ENCODE results near the gene CDCA7. TPM values are rescaled to one million over a fixed set of nuclear protein-coding genes. Genes with fewer than 3 reads are reported as not detected.

The CDCA7 gene
- polyA plus RNA-seq, 1 of the 3 experiments (the other 2 are of a cell fraction): 19.1 TPM

DNA sequence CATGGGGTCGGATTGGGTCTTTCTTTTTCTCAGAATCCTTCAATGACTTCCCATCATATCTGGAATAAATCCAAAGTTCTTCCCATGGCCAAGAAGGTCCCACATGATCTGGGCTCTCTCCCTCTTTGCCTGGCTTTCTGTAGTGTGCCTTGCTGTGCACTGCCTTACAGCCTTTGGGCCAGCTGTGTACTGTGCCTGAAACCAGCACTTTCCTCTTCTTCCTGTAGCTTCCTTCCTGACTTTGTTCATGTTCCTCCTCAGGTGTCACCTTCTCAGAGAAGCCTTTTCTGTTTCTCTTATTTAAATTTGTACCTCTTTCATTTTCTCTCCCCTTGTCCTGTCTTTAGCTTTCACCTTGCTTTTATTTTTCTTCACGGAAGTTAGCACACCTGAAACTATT is 4.3 kb upstream of the CDCA7 start:
- WGBS (ENCODE audit: low lambda C conversion rate): 75% methylated on average over 2 of the region's 2 CpGs
- POLR2A ChIA-PET: no interaction called here
- Histone ChIP-seq H3F3A (replicated peaks; ENCODE audit: insufficient read depth) (no peaks in the 10 kb centered on the region), H3K27ac (ENCODE audit: low read depth in 2 of 2, low read length in 1 of 2) (no peak overlapping the region), H3K9ac (no peak overlapping the region), H3K9me3 (no peaks in the 10 kb centered on the region), H3K36me3 (replicated peaks in 1 of 2; ENCODE audit: control insufficient read depth in 1 of 2, insufficient read depth in 2 of 2, low read length in 1 of 2) (no peaks in the 10 kb centered on the region), H3K79me2 (ENCODE audit: insufficient read depth) (no peaks in the 10 kb centered on the region), H3K4me1 (ENCODE audit: control insufficient read depth in 1 of 2, insufficient read depth in 2 of 2, low read depth in 1 of 2, low read length in 1 of 2) (no peaks in the 10 kb centered on the region; a peak in 1 of 4 replicates), H3K4me3 (ENCODE audit: low read depth in 2 of 2, low read length in 1 of 2) (no peak overlapping the region), H2AFZ (ENCODE audit: low read depth) (no peak overlapping the region), H3K27me3 (ENCODE audit: insufficient read depth) (no peaks in the 10 kb centered on the region; the same call in 1 of the 2 replicates), H4K20me1 (ENCODE audit: insufficient read depth) (no peaks in the 10 kb centered on the region), H3K9me2 (no peaks in the 10 kb centered on the region), H3K4me2 (no peak overlapping the region)
- TF ChIP-seq TAF1 (IDR thresholded peaks at IDR 0.05; ENCODE audit: borderline replicate concordance, low read depth, low read length) (no peak), FOSL2 (IDR thresholded peaks at IDR 0.05; ENCODE audit: borderline replicate concordance, low read depth) (no peak), RFX5 (IDR thresholded peaks at IDR 0.05; ENCODE audit: low read length) (no peak), CHD2 (IDR thresholded peaks at IDR 0.05; ENCODE audit: low read length, partially characterized antibody) (no peak), SIN3A (IDR thresholded peaks at IDR 0.05; ENCODE audit: borderline replicate concordance, low read depth, low read length) (no peak), NRF1 (IDR thresholded peaks at IDR 0.05; ENCODE audit: low read depth, low read length) (no peak), EZH2phosphoT487 (IDR thresholded peaks at IDR 0.05; ENCODE audit: borderline replicate concordance, low read depth) (no peak), ELF1 (IDR thresholded peaks at IDR 0.05) (no peak), NFIC (IDR thresholded peaks at IDR 0.05; ENCODE audit: borderline replicate concordance) (no peak), FOXJ3 (CRISPR knock-in tag; IDR thresholded peaks at IDR 0.05) (no peak), MXI1 (IDR thresholded peaks at IDR 0.05; ENCODE audit: low read depth, low read length) (no peak), FOXM1 (IDR thresholded peaks at IDR 0.05; ENCODE audit: low read depth) (no peak), GATA2 (CRISPR knock-in tag; IDR thresholded peaks at IDR 0.05) (no peak), TEAD4 (IDR thresholded peaks at IDR 0.05; ENCODE audit: borderline replicate concordance, insufficient read depth) (no peak), TCF12 (IDR thresholded peaks at IDR 0.05) (no peak)
- TF ChIP-seq, protein P1, sequence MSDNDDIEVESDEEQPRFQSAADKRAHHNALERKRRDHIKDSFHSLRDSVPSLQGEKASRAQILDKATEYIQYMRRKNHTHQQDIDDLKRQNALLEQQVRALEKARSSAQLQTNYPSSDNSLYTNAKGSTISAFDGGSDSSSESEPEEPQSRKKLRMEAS (IDR thresholded peaks at IDR 0.05; ENCODE audit: low read depth): no peak
- TF ChIP-seq, protein P2, sequence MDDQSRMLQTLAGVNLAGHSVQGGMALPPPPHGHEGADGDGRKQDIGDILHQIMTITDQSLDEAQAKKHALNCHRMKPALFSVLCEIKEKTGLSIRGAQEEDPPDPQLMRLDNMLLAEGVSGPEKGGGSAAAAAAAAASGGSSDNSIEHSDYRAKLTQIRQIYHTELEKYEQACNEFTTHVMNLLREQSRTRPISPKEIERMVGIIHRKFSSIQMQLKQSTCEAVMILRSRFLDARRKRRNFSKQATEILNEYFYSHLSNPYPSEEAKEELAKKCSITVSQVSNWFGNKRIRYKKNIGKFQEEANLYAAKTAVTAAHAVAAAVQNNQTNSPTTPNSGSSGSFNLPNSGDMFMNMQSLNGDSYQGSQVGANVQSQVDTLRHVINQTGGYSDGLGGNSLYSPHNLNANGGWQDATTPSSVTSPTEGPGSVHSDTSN (IDR thresholded peaks at IDR 0.05): no peak
- TF ChIP-seq, protein P3, sequence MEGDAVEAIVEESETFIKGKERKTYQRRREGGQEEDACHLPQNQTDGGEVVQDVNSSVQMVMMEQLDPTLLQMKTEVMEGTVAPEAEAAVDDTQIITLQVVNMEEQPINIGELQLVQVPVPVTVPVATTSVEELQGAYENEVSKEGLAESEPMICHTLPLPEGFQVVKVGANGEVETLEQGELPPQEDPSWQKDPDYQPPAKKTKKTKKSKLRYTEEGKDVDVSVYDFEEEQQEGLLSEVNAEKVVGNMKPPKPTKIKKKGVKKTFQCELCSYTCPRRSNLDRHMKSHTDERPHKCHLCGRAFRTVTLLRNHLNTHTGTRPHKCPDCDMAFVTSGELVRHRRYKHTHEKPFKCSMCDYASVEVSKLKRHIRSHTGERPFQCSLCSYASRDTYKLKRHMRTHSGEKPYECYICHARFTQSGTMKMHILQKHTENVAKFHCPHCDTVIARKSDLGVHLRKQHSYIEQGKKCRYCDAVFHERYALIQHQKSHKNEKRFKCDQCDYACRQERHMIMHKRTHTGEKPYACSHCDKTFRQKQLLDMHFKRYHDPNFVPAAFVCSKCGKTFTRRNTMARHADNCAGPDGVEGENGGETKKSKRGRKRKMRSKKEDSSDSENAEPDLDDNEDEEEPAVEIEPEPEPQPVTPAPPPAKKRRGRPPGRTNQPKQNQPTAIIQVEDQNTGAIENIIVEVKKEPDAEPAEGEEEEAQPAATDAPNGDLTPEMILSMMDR (IDR thresholded peaks at IDR 0.05): no peak
- no peak for DNase-seq
- CTCF ChIA-PET: interaction anchor here (0.9 kb wide), 1 partner anchor 991 kb away, joined by 3 read pairs; no protein-coding TSS in a partner anchor
